Stimulated activated CD8-positive, alpha-beta memory T cell treated with anti-CD3 and anti-CD28 coated beads, Interleukin-12 subunit alpha, Interleukin-12 subunit beta, amount 100 ng/mL, for 1 hour (primary cell): ENCODE measurements around the gene CHD5.

Experiments used
- DNase-seq: peaks from one replicate; pipeline ENCODE4 v3.0.0-alpha.2; 2020; ENCODE audit warnings: low read depth

Gene CHD5

DNA sequence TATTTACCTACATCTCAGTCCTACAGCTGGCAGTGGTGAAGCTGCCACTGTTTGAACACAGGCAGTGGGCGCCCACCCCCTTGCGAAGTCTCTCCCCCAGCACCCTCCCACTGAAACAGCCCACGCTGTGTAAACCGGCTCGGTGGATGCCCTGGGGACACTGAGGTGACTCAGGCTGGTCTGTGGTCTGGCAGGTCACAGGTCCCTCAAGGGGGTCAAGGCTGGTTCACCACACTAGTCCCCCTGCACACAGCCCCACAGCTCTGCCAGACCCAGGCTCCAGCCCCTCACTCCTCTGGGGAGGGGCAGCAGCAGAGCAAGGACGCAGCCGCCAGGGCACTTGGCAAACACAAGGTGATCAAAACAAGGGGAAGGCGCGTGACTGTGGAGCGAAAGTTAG is 7.6 kb downstream of the CHD5 start:
- no peak for DNase-seq

DNA sequence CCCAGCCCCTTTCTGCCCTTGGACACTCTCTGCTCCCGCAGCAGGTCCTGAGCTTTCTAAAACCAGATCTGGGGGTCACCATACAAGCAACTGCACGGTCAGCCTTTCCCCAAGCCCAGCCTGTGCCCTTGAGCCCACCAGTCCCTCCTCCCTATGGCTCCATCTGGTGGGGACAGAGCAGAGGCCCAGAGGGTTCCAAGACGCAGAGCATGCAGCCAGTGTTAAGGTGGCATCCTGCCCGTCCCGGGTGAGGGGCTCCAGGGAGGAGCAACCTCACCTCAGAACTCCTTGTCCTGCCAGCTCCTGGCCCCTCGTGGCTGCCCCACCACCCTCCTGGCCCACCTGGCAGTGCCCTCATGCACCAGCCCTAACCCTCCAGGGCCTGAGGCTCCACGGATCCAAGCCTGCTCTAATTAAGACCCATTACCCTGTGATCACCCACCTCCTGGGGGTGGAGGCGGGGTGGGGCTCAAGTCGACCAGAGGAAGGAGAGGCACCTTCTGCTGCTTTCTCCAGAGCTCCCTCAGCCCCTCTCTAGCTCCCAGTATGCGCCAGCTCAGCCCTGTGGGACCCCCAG is 8.5 kb downstream of the CHD5 start:
- DNase-seq, result no peak

GRCh38 chr1:6170742-6171201 is 9.3 kb downstream of the CHD5 start:
- no peak for DNase-seq

- DNase-seq, result no peak
These were observed 9.9 kb downstream of the CHD5 start for GRCh38 chr1:6170116-6170741.

GRCh38 chr1:6168947-6169586 is 11.1 kb downstream of the CHD5 start:
- no peak for DNase-seq

DNA sequence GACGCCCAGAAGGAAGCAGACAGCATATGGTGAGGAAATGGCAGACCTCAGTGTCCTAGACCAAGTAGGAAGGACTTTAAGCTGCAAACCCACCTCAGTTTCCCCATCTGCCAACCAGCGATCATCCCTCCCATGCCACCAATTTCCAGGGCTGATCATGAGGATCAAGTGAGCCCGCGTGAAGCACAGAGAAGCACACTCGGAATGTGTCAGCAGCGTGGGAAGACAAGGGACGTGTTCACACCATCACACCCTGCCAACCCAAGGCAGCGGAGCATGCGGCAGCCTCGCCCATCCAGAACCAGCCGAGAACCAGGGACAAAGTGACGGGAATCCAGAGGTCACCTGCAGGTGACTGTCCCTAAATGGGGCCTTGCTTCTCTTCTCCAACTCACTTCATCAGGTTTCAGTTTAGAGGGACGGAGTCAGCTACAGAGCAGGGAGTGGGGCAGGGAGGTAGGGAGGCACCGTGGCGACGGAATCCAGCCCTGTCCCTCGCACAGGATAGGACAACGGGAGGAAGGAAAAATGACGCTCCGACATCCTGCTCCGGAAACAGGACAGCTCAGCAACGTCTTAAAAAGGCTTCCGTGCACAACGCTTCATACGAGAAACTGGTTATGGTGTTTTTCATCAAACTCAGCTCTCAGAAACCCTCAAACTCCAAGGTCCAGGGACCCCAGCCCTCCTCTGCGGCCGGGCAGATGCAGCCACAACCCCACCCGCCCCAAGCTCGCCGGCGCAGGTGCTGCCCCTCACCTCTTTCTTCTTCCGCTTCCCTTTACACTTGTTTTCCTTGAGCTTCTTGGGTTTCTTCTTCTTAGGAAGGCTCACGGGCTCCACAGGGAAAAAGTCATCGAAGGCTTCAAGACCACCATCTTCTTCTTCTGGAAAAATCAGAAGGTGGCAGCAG is 12.5 kb downstream of the CHD5 start:
- DNase-seq, result no peak

DNA sequence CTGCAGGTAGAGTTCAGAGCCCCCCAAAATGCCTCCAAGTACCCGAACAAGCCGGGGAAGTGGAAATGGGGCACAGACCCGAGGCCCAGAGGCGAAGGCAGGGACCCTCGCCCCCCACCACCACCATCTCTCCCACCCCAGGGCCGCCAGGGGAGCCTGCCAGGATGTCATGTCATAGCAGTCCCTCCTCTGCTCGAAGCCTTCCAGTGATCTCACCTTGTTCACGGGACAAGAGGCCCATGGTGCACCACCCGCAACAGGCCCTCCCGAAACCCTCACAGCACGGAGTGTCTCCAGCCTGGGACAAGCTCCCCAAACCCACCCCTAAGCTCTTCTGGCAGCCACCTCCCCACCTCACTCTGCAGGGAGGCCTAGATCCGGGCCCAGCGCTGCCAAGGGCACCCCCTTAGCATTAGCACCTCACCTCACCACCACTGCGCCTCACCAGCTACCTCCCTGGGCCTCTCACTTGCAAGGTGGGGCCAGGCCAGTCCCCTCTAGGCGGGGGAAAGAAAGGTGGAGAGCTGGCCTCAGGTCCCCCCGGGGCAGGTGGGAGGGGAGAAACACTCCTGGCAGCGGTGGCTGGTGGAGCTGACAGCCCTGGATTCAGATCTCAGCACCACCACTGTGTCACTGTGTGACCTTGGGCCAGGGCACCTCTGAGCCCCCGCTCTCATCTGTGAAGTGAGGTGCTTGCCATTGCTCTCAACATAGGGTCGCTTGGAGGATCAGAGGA is 13.3 kb downstream of the CHD5 start:
- DNase-seq, result no peak

GRCh38 chr1:6166221-6166620 is 13.9 kb downstream of the CHD5 start:
- no peak for DNase-seq

GRCh38 chr1:6165441-6165985 is 14.6 kb downstream of the CHD5 start:
- DNase-seq, result no peak

GRCh38 chr1:6165027-6165426 is 15.1 kb downstream of the CHD5 start:
- DNase-seq, result no peak

DNA sequence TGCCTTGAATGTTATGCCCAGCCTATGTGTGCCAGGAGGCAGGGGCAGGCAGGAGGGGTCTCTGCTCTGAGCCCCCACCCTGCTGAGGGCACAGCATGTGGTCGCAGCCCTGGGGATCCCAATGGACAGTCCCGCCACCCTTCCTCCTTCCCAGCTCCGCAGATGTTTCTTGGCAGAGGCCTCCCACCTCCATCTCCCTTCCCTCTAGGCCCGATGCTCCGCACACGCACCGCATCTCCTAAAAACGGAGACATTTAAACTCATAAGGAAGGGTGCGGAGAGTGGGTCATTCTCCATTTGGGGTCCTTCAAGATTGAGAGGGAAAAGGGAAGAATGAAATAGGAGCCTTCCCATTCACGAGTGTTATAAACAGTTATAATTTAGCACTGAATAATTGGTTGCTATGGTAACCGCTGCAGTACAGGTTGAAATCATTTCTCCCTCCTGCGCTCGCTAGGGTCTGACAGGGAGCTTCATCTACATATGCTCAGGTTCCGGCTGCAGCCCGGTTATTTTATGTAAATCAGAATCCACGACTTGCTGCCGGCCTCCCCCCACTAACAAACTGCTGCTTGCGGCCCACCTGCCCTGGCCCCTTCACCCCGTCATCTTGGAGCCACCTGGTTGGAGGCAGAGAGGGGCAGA is 16.0 kb downstream of the CHD5 start:
- DNase-seq, result no peak

GRCh38 chr1:6163191-6163972 is 16.7 kb downstream of the CHD5 start:
- DNase-seq, result no peak

DNA sequence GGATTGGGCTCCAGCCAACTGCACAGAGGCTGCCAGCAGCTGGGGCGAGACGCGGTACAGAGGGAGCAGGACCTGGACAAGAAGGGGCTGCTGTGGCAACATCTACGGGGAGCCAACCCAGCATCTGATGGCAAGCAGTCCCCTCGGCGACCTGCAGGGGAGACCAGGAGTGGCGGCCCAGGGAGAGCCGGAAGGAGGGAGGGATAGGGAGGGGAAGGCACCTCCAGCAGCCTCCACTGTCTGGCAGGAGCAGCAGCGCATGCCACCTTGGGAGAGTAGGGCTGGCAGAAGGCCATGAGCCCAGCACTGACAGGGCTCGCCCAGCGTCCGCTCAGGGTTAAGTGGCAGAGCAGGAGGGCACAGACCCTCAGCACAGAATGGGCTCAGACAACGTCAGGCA is 17.3 kb downstream of the CHD5 start:
- DNase-seq, result no peak

DNA sequence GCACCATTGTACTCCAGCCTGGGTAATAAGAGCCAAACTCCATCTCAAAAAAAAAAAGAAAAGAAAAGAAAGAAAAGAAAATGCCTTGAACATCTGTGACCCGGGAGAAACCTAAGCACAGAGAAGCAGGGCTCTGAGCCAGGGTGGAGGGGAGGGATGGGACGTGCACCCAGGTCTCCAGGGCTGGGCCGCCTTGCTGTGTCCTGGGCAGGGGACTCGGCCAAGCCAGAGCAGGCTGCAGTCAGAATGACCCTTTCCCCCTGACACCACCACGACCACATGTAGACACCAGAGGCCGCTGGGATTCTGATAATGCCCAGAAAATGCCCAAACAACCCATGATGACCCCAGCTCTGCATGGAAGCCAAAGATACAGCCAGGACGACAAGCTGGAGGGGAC is 17.8 kb downstream of the CHD5 start:
- no peak for DNase-seq

- DNase-seq, result no peak
These were observed 21.9 kb downstream of the CHD5 start for GRCh38 chr1:6158181-6158580.

DNA sequence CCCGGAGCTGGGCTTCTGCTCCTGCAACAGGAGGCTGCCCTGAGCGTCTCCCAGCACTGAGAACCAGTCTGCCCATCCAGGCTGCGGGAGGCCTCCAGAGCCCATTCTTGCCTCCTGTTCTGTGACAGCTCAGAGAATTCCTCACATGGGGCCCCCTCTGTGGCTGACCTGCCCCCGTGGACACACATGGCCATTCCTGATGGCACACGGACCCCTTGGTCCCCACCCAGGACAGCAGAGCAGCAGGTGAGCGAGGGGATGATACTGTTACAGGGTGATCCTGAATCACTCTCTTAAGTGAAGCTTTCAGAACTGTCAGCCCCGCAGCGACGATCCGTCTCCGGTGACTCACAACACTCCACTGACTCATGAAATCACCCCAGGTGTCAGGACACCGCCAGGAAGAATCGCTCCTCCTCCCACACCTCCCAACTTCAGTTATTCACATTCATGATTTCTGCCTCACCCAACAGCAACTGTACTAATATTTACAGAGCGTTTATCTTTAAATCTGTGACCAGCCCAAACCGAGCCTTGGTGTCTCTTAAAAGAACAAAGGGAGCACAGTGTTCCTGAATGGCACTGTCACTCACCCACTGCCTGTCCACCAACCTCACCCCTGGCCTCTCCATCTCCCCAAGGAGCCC is 22.5 kb downstream of the CHD5 start:
- DNase-seq, result no peak

- no peak for DNase-seq
These were observed 23.0 kb downstream of the CHD5 start for GRCh38 chr1:6157132-6157527.

DNA sequence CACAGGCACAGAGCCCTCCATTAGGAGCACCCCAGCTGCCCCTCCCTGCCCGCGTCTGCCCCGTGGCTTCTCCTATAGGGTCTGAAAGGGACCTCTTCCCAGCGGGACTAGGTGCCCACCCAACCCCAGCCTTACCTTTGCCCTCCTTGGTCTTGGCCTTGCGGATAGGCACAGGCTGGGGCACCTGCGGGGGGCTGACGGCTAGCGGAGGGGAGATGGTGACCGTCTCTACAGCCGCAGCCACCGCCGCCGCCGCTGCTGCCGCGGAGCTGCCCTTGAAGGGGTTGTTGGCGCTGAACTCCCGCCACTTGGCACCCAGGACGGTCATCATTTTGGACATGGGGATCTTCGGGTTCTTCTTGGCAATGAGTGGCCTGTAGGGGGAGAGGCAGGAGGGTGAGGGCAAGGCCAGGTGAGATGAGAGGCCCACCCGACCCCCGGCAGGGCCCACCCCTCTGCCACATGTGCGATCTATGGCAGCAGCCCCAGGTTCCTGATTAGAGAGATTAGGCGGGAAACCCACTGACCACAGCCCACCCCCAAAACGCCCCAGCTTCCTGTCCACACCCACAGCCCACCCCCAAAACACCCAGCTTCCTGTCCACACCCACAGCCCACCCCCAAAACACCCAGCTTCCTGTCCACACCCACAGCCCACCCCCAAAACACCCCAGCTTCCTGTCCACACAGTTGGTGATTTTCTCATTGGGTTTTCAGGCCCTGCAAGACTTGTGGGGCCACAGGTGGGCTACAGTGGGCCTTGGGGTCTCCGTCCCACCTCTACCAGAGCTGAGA is 25.4 kb downstream of the CHD5 start:
- no peak for DNase-seq

DNA sequence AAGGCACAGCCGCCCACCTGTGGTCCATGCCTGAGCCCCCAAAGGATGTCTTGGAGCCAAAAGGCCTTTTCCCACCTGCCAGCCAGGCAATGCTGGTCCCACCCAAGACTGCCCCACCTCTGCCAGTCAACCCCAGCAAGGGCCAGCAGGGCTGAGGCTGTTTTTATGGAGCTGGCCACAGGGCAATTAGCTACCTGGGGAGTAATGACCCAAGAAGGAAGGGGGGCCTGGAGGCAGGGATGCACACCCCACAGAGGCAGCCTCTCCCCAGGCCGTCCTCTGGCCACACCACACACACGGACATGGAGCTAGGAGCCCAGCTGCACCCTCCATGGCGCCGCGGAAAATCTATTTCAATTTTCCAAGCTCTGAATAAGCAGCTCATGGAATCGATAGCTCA is 27.2 kb downstream of the CHD5 start:
- no peak for DNase-seq
